Motor neuron (in vitro differentiated cells): ENCODE results near the gene MRPL10. TPM values are rescaled to one million over a fixed set of nuclear protein-coding genes. Genes with fewer than 3 reads are reported as not detected.

ENCODE experiments used
- ATAC-seq, 8 experiments: fragments of 200-7000 bp; cut with Tn5 transposase; replicated peaks in 6 of 8; 2 replicates each; pipeline ENCODE4 v1.8.0; 2021; ENCODE audit warnings: mild to moderate bottlenecking in 8 of 8, moderate library complexity in 8 of 8
- H3K27ac ChIP-seq, 2 donors: fragments of 250-450 bp; sonication (Bioruptor Pico); 2 replicates each; pipeline ENCODE4 v1.9.0; 2021; ENCODE audit warnings: antibody characterized with exemption in 2 of 2, mild to moderate bottlenecking in 2 of 2, moderate library complexity in 1 of 2
- H3K4me1 ChIP-seq, 2 donors: fragments of 250-450 bp; sonication (Bioruptor Pico); replicated peaks in 1 of 2; 2 replicates each; pipeline ENCODE4 v1.6.1; 2021; ENCODE audit warnings: antibody characterized with exemption in 2 of 2, mild to moderate bottlenecking in 2 of 2, moderate library complexity in 1 of 2
- H3K4me3 ChIP-seq, 5 donors: fragments of 250-450 bp; sonication (Bioruptor Pico); 2 replicates each; pipeline ENCODE4 v1.9.0; 2021; ENCODE audit warnings: antibody characterized with exemption in 5 of 5, mild to moderate bottlenecking in 5 of 5, moderate library complexity in 4 of 5
- WGBS, 10 experiments: fragments of 450-650 bp; shearing (Covaris generic); methylation state at CpG; one replicate each; pipeline ENCODE4 v1.0.0; 2022; 5-methylcytosine and 5-hydroxymethylcytosine counted together
- in situ Hi-C, 9 experiments: fragments of 400-800 bp; cut with MboI; loops; one replicate each; pipeline ENCODE4 v1.15.0; 2021; ENCODE audit warnings: low sequenced_read_pairs in 9 of 9, low pct_unique_long_range_greater_than_20kb in 2 of 9; ENCODE audit not compliant: unreplicated experiment in 9 of 9
- total RNA-seq, 8 experiments: library from RNA; unstranded; fragments of 300-600 nt; gene quantifications; 2 replicates each; pipeline versions ENCODE4 v1.2.3 to v1.2.4, GENCODE V29; 2022

Gene MRPL10
- total RNA-seq, 8 experiments from 2014 or later, result 41.5 to 58.3 (median 46.3) TPM

- no peak for ATAC-seq
- H3K27ac ChIP-seq, result no peak overlapping the region
- in situ Hi-C loops, result no loop called here
- H3K4me3 ChIP-seq, result no peak overlapping the region
- no peaks in the 10 kb centered on the region for H3K4me1 ChIP-seq
- WGBS, 10 experiments, result 77 to 100% (median 100%) methylated on average over 1 to 5 of the region's 14 CpGs; no CpG with 5 or more reads in 7 of the 10 experiments
Measured at GRCh38 chr17:47813077-47813476, 18.3 kb downstream of the MRPL10 start.

- in situ Hi-C loops, result no loop called here
- Histone ChIP-seq H3K4me1 (no peaks in the 10 kb centered on the region), H3K27ac (no peak overlapping the region), H3K4me3 (no peak overlapping the region)
- 69 to 100% (median 84%) methylated on average over 2 to 10 of the region's 18 CpGs; no CpG with 5 or more reads in 5 of the 10 experiments for WGBS, 10 experiments
- no peak for ATAC-seq
Measured at GRCh38 chr17:47812146-47812920, 19.0 kb downstream of the MRPL10 start.

- in situ Hi-C loops, result no loop called here
- H3K27ac ChIP-seq, result no peak overlapping the region
- H3K4me1 ChIP-seq, result no peaks in the 10 kb centered on the region
- WGBS, 10 experiments, result 60 to 92% (median 80%) methylated on average over 1 to 7 of the region's 7 CpGs; no CpG with 5 or more reads in 1 of the 10 experiments
- ATAC-seq, result no peak
- H3K4me3 ChIP-seq, result no peak overlapping the region
Measured at GRCh38 chr17:47811709-47812108, 19.6 kb downstream of the MRPL10 start.

- ATAC-seq, result peak in 1 of 8 experiments; percentile 19
- WGBS, 10 experiments, result 0 to 100% (median 65%) methylated on average over 1 to 3 of the region's 9 CpGs; no CpG with 5 or more reads in 6 of the 10 experiments
Measured at GRCh38 chr17:47810901-47811635, 20.3 kb downstream of the MRPL10 start.

GRCh38 chr17:47810200-47810821 is 21.0 kb downstream of the MRPL10 start:
- 0 to 100% (median 46%) methylated on average over 1 to 8 of the region's 10 CpGs; no CpG with 5 or more reads in 1 of the 10 experiments for WGBS, 10 experiments

More at GRCh38 chr17:47810901-47811635, 20.3 kb downstream of the MRPL10 start:
- H3K4me3 ChIP-seq, result no peak overlapping the region
- H3K4me1 ChIP-seq, result no peaks in the 10 kb centered on the region
- no peak overlapping the region for H3K27ac ChIP-seq
- in situ Hi-C loops, result no loop called here

GRCh38 chr17:47808830-47809480 is 22.4 kb downstream of the MRPL10 start:
- no peaks in the 10 kb centered on the region for H3K4me1 ChIP-seq
- no peak overlapping the region for H3K4me3 ChIP-seq
- no peak overlapping the region for H3K27ac ChIP-seq
- WGBS, 10 experiments, result 60 to 88% (median 60%) methylated on average over 1 to 3 of the region's 22 CpGs; no CpG with 5 or more reads in 7 of the 10 experiments
- ATAC-seq, result no peak
- in situ Hi-C loops, result no loop called here

More at GRCh38 chr17:47810200-47810821, 21.0 kb downstream of the MRPL10 start:
- H3K27ac ChIP-seq, result no peak overlapping the region
- H3K4me1 ChIP-seq, result no peaks in the 10 kb centered on the region
- no peak overlapping the region for H3K4me3 ChIP-seq
- ATAC-seq, result peak in 5 of 8 experiments; percentile 10 to 95 (median 30)
- in situ Hi-C loops, result no loop called here

- Histone ChIP-seq H3K4me1 (no peaks in the 10 kb centered on the region), H3K27ac (no peak overlapping the region), H3K4me3 (no peak overlapping the region)
- 85 to 100% (median 95%) methylated on average over 2 to 6 of the region's 20 CpGs; no CpG with 5 or more reads in 6 of the 10 experiments for WGBS, 10 experiments
- ATAC-seq, result peak in 1 of 8 experiments; percentile 5
- in situ Hi-C loops, result no loop called here
Measured at GRCh38 chr17:47808036-47808829, 23.1 kb downstream of the MRPL10 start.

GRCh38 chr17:47807421-47807820 is 23.9 kb downstream of the MRPL10 start:
- in situ Hi-C loops, result no loop called here
- ATAC-seq, result peak in 1 of 8 experiments; percentile 13
- Histone ChIP-seq H3K4me3 (no peak overlapping the region), H3K4me1 (no peaks in the 10 kb centered on the region), H3K27ac (no peak overlapping the region)
- WGBS, 10 experiments, result 43 to 100% (median 86%) methylated on average over 1 to 6 of the region's 11 CpGs; no CpG with 5 or more reads in 5 of the 10 experiments

GRCh38 chr17:47806913-47807255 is 24.5 kb downstream of the MRPL10 start:
- in situ Hi-C loops, result no loop called here

GRCh38 chr17:47806026-47806912 is 25.1 kb downstream of the MRPL10 start:
- WGBS, 10 experiments, result 67 to 100% (median 88%) methylated on average over 1 to 4 of the region's 16 CpGs; no CpG with 5 or more reads in 2 of the 10 experiments
- Histone ChIP-seq H3K27ac (no peak overlapping the region), H3K4me1 (no peaks in the 10 kb centered on the region), H3K4me3 (no peak overlapping the region)
- ATAC-seq, result no peak
- in situ Hi-C loops, result no loop called here

More at GRCh38 chr17:47806913-47807255, 24.5 kb downstream of the MRPL10 start:
- no peak overlapping the region for H3K27ac ChIP-seq
- no peak overlapping the region for H3K4me3 ChIP-seq
- 40 to 100% (median 95%) methylated on average over 1 to 5 of the region's 9 CpGs; no CpG with 5 or more reads in 3 of the 10 experiments for WGBS, 10 experiments
- no peak for ATAC-seq
- no peaks in the 10 kb centered on the region for H3K4me1 ChIP-seq

- in situ Hi-C loops, result no loop called here
- no peak for ATAC-seq
- no peak overlapping the region for H3K27ac ChIP-seq
- no peaks in the 10 kb centered on the region for H3K4me1 ChIP-seq
- no peak overlapping the region for H3K4me3 ChIP-seq
- WGBS, 10 experiments, result 40 to 88% (median 60%) methylated on average over 1 to 2 of the region's 3 CpGs; no CpG with 5 or more reads in 7 of the 10 experiments
Measured at GRCh38 chr17:47804461-47804860, 26.9 kb downstream of the MRPL10 start.
